Ammon's horn (tissue), 1 donor: Measurements from ENCODE around the gene DEFB116.
"Not testable (repeated sequence)": the region's sequence is repeated elsewhere in the genome, so short reads cannot be mapped to it uniquely, and the experiment has no call there.

Source experiments
- DNase-seq: peaks from one replicate; pipeline ENCODE4 v3.0.0-alpha.2; 2016; ENCODE audit warnings: low spot score

Gene DEFB116

GRCh38 chr20:31308535-31309162 lies at the start of gene DEFB116:
Gene DEFB116, minus strand, starts transcription at chr20:31308585. Its CDS starts 0 bp downstream, at chr20:31308585.
- DNase-seq, result no peak

- no peak for DNase-seq
Measured at GRCh38 chr20:31355981-31356380, 47.6 kb upstream of the DEFB116 start.

GRCh38 chr20:31341470-31341869 lies 33.1 kb upstream of the DEFB116 start:
- DNase-seq, result no peak

- DNase-seq, result no peak
Measured at GRCh38 chr20:31330893-31331292, 22.5 kb upstream of the DEFB116 start.

GRCh38 chr20:31322504-31322903 lies 14.1 kb upstream of the DEFB116 start:
- no peak for DNase-seq

- DNase-seq, result not testable (repeated sequence)
Measured at GRCh38 chr20:31284964-31285363, 23.4 kb downstream of the DEFB116 start.

- DNase-seq, result no peak
Measured at GRCh38 chr20:31278178-31278577, 30.2 kb downstream of the DEFB116 start.

GRCh38 chr20:31274441-31274840 lies 33.9 kb downstream of the DEFB116 start:
- no peak for DNase-seq

- DNase-seq, result no peak
Measured at GRCh38 chr20:31260326-31260932, 48.0 kb downstream of the DEFB116 start.

GRCh38 chr20:31257364-31257763 lies 51.0 kb downstream of the DEFB116 start, which contains the start of gene DEFB115:
Gene DEFB115, plus strand, starts transcription at chr20:31257664. Its CDS starts 0 bp downstream, at chr20:31257664.
- DNase-seq, result no peak

GRCh38 chr20:31256959-31257358 lies 51.4 kb downstream of the DEFB116 start:
- DNase-seq, result no peak
